ENCODE results near the gene WNT16. TPM values are rescaled to one million over a fixed set of nuclear protein-coding genes. Genes with fewer than 3 reads are reported as not detected.

WNT16 gene
- total RNA-seq, 1 donor from 2014 or later, result 1.1 TPM

GRCh38 chr7:121379930-121380329 lies 51.1 kb downstream of the WNT16 start:
- Mint-ChIP-seq H3K27me3 (no peaks in the 10 kb centered on the region), H3K9me3 (no peaks in the 10 kb centered on the region), H3K36me3 (peaks cover 30% of the 10 kb centered on the region), H3K27ac (no peak overlapping the region), H3K4me1 (ENCODE audit: unreplicated experiment) (peaks cover 20% of the 10 kb centered on the region), H3K4me3 (no peak overlapping the region)
- no peak for DNase-seq (ENCODE audit: extremely low spot score, unreplicated experiment)
- no peak for TF ChIP-seq CTCF (conservative IDR thresholded peaks at IDR 0.05)

- Mint-ChIP-seq H3K4me1 (ENCODE audit: unreplicated experiment) (peaks cover 33% of the 10 kb centered on the region), H3K9me3 (no peaks in the 10 kb centered on the region), H3K36me3 (peaks cover 16% of the 10 kb centered on the region), H3K27me3 (no peaks in the 10 kb centered on the region), H3K4me3 (no peak overlapping the region), H3K27ac (no peak overlapping the region)
- no peak for DNase-seq (ENCODE audit: extremely low spot score, unreplicated experiment)
- no peak for TF ChIP-seq CTCF (conservative IDR thresholded peaks at IDR 0.05)
These were observed 53.7 kb downstream of the WNT16 start for GRCh38 chr7:121382473-121382872.

- Mint-ChIP-seq H3K27ac (no peak overlapping the region), H3K4me3 (no peak overlapping the region), H3K27me3 (no peaks in the 10 kb centered on the region), H3K4me1 (ENCODE audit: unreplicated experiment) (peaks cover 33% of the 10 kb centered on the region), H3K36me3 (peaks cover 16% of the 10 kb centered on the region), H3K9me3 (no peaks in the 10 kb centered on the region)
- DNase-seq (ENCODE audit: extremely low spot score, unreplicated experiment), result no peak
- no peak for TF ChIP-seq CTCF (conservative IDR thresholded peaks at IDR 0.05)
These were observed 54.6 kb downstream of the WNT16 start for GRCh38 chr7:121383235-121383910.

- Mint-ChIP-seq H3K4me3 (peak overlapping the region; percentile 3), H3K9me3 (no peaks in the 10 kb centered on the region), H3K4me1 (ENCODE audit: unreplicated experiment) (peaks cover 33% of the 10 kb centered on the region), H3K27me3 (no peaks in the 10 kb centered on the region), H3K27ac (peak overlapping the region; percentile 0), H3K36me3 (peaks cover 15% of the 10 kb centered on the region)
- no peak for DNase-seq (ENCODE audit: extremely low spot score, unreplicated experiment)
- no peak for TF ChIP-seq CTCF (conservative IDR thresholded peaks at IDR 0.05)
These were observed 55.5 kb downstream of the WNT16 start for GRCh38 chr7:121384265-121384664.

GRCh38 chr7:121385056-121385799 lies 56.4 kb downstream of the WNT16 start:
- Mint-ChIP-seq H3K9me3 (no peaks in the 10 kb centered on the region), H3K36me3 (peaks cover 10% of the 10 kb centered on the region), H3K4me3 (no peak overlapping the region), H3K4me1 (ENCODE audit: unreplicated experiment) (peaks cover 33% of the 10 kb centered on the region), H3K27ac (peak overlapping the region; percentile 23), H3K27me3 (no peaks in the 10 kb centered on the region)
- no peak for DNase-seq (ENCODE audit: extremely low spot score, unreplicated experiment)
- no peak for TF ChIP-seq CTCF (conservative IDR thresholded peaks at IDR 0.05)
